ENCODE measurements around the gene RIPK4.

DNA sequence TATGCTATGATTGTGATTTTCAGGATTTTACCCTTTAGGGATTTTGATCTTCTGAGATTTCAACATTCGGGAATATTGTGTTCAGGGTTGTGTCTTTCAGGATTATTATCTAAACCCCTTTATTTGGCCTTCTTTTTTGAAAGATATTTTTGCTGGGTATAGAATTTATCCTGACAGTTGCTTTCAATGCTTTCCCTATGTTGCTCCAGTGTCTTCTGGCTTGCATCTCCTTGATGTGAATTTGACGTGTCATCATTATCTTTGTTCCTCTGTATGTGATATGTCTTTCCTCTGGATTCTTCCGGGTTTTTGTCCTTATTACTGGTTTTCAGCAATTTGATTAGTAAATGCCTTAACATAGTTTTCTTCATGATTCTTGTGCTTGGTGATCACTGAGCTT, 25.9 kb upstream of the RIPK4 start:
- TF ChIP-seq, protein P1, sequence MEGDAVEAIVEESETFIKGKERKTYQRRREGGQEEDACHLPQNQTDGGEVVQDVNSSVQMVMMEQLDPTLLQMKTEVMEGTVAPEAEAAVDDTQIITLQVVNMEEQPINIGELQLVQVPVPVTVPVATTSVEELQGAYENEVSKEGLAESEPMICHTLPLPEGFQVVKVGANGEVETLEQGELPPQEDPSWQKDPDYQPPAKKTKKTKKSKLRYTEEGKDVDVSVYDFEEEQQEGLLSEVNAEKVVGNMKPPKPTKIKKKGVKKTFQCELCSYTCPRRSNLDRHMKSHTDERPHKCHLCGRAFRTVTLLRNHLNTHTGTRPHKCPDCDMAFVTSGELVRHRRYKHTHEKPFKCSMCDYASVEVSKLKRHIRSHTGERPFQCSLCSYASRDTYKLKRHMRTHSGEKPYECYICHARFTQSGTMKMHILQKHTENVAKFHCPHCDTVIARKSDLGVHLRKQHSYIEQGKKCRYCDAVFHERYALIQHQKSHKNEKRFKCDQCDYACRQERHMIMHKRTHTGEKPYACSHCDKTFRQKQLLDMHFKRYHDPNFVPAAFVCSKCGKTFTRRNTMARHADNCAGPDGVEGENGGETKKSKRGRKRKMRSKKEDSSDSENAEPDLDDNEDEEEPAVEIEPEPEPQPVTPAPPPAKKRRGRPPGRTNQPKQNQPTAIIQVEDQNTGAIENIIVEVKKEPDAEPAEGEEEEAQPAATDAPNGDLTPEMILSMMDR (IDR thresholded peaks at IDR 0.05) = no peak
- TF ChIP-seq EZH2 (IDR thresholded peaks at IDR 0.05; ENCODE audit: borderline replicate concordance, insufficient read depth, low read depth, low read length, poor library complexity, severe bottlenecking) = no peak

Measured in B cell (primary cell).